LNCAP (cell line): ENCODE results near the gene GAB2.

ENCODE experiments used
- TF ChIP-seq, protein P1 (sequence below): fragments of 450-650 bp; IDR thresholded peaks from 2 replicates; pipeline ENCODE4 v1.5.1; 2017; ENCODE audit warnings: mild to moderate bottlenecking

The GAB2 gene

DNA sequence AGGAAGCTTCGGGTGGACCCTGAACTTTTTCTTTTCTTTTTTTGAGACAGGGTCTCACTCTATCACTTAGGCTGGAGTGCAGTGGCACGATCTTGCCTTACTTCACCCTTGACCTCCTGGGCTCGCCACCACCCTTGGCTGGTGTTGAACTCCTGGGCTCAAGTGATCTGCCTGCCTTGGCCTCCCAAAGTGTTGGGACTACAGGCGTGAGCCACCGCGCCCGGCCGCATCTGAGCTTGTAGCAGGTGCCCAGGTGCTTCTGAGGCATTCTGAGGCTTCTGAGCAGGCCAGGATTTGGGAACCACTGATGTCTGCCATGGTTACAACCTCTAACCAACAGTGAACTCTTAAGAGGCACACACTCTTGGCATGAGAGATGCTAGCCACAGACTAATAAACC lies 223.8 kb downstream of the GAB2 start:
- TF ChIP-seq, protein P1, sequence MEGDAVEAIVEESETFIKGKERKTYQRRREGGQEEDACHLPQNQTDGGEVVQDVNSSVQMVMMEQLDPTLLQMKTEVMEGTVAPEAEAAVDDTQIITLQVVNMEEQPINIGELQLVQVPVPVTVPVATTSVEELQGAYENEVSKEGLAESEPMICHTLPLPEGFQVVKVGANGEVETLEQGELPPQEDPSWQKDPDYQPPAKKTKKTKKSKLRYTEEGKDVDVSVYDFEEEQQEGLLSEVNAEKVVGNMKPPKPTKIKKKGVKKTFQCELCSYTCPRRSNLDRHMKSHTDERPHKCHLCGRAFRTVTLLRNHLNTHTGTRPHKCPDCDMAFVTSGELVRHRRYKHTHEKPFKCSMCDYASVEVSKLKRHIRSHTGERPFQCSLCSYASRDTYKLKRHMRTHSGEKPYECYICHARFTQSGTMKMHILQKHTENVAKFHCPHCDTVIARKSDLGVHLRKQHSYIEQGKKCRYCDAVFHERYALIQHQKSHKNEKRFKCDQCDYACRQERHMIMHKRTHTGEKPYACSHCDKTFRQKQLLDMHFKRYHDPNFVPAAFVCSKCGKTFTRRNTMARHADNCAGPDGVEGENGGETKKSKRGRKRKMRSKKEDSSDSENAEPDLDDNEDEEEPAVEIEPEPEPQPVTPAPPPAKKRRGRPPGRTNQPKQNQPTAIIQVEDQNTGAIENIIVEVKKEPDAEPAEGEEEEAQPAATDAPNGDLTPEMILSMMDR = no peak

DNA sequence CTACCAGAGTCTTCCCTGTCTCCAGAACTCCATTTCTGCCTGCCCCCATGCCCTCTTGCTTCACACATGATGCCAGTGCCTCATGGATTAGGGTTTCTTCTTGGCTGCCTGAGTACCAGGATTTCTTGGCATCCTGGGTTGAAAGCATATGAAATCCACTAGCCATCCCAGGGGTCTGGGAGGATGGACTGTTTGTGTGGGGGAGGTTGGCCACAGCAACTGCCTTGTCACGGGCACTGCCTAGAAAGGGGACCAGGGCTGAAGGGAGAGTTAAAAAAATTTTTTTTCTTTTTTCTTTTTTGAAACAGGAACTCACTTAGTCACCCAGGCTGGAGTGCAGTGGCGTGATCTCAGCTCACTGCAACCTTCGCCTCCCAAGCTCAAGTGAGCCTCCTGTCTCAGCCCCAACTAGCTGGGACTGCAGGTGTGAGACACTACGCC lies 224.7 kb downstream of the GAB2 start:
- TF ChIP-seq, protein P1 = no peak

DNA sequence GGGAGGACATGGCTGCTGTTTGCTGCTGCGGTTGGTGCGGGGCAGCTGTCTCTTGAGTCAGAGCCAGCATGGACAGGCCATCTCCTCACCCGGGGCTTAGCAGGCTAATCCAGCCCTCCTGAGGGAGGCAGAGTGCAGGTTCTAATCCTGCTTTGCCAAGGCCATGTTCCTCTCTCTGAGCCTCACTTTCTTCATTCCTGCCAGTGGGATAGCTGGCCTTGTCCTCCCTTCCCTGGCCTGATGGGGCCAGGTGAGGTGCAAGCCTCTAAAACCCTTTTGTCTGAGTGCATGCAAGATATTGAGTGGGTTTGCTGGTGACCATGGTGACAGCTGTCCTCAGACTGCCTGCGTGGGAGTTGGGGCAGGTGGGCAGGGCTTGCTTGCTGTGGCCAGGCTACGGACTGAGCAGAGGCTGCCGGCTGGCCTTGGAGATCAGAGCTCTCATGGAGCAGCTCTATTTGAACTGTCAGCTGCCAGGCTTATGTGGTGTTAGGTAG lies 225.3 kb downstream of the GAB2 start:
- TF ChIP-seq, protein P1 = no peak

DNA sequence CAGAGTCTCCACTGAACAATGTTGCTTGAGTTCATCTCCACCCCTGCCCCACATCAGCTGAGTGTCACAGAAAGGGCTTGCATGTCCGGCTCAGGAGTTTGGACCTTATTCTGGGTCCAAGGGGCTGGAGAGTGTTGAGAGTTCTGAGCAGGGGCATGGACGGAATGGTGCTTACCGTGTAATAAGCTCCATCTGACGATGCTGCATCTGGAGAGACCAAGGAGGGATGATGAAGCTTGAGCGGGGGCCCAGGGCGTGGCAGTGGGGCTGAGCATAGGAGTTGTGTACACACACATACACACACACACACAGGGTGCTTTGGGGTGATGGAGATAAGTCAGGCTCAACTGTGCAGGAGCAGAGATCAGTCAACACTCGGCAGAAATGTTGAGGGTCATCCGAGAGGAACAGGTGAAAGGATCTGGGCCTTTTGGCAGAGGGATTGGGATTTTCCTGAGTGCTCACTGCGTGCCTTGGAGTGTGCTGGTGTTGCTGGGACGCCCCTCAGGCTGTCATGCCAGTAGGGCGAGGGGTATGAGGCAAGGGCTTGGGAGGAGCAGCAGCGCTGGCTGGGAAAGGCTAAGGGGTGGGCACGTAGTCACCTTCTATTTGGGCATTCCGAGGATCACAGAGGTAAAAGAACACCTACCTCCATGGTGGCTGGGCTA lies 226.6 kb downstream of the GAB2 start:
- TF ChIP-seq, protein P1 = no peak

DNA sequence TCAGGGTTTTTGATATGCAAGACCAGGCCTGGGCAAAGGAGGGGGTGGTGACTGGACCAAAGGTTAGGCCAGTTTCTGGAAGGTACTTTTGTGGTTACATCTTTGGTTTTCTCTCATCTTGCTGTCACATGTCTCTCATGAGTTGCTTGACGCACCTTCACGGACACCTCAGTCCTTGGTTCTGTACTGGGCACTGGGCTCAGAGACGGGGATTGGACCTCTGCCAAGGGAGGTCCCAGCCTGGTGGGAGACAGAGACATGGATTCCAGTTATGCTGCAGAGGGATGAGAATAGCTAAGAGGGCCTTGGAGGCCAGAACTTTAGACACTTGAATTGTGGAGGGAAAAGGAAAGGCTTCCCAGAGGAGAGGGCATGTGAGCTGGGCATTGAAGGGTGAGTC lies 227.2 kb downstream of the GAB2 start:
- TF ChIP-seq, protein P1 = no peak

DNA sequence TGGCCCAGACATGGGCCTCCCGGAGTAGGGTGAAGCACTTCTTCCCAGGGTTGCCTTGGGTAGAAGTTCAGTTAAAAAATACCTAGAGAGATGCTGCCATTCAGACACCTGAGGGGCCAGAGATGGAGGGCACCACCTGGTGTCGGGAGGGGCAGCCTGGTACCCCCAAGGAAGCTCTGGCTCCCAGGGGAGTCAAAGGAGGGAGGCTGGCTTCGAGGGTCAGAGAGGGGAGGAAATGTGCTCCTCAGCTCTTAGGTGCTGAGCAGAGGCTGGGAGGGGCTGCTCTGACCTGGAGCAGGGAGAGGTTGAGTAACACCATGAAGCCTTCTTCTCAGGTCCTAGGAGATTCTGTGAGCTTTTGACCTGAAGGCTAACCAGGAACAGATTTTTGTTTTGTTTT lies 227.8 kb downstream of the GAB2 start:
- TF ChIP-seq, protein P1 = no peak

DNA sequence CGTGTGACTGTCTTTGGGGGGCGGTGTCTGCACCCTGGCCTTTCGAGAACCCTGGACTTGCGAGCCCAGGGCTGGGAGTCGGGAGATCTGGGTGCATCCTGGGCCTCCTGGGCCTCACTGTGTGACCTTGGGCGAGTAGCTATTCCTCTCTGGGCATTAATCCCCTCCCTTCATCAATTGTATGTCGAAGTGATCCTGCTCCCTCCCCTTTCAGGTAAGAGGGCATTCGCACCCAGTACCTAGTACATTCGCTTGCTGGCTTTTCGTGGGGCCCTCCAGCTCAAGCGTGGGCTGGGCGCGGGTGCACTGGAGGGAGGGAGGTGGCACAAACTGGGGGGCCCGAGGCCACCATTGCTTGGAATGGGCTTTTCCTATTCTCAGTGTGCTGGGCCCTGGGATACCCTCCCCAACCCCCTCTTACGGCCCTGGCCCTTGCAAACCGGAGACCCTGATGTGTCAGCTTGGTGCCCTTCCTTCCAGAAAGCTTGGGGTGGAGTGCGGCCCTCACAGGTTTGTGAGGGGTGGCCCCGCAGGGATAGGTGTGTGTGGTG lies 228.4 kb downstream of the GAB2 start:
- TF ChIP-seq, protein P1 = no peak
